ENCODE data around the gene SAMD15.
A peak's percentile ranks its signal among the peaks of the same experiment; 100 is the strongest.
"Not testable (repeated sequence)": the region's sequence is repeated elsewhere in the genome, so short reads cannot be mapped to it uniquely, and the experiment has no call there.

SAMD15 gene

DNA sequence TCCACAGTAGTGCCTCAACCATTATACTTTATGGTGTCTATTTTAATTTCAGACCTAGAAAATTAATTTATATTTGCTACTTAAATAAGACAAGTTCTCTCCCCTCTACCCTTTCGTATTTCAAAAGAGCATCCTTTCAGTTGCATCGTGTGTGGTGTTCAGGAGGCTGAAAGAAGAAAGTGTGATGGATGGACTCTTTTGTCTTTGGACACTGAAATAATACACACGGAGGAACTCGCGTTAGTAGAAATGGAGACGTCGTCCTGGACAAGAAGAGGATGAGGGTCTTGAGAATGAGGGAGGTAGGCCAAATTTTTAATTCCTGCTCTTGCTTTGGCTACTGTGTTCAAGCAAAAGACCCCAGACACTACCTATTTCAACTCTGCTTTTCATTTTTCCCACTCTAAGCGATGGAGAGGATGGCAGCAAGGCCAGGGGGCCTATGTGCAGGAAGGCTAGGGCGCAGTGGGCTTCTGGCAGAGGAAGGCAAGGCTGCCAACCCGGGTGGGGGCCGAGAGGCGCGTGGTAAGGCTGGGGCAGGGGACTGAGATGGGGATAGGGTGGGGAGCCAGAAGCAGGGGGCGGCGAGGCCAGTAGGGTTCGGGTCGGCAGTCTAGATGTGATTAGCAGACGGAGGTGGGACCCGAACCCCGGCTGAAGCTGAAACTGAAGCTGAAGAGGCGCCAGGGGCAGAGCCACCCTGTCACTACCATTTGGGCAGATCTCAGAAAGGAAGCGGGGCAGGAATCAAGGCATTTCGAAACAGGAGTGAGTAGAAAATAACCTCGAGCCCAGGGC, 1.0 kb upstream of the SAMD15 start:
- DNase-seq (ENCODE audit: low read depth in 2 of 2) = no peak

DNA sequence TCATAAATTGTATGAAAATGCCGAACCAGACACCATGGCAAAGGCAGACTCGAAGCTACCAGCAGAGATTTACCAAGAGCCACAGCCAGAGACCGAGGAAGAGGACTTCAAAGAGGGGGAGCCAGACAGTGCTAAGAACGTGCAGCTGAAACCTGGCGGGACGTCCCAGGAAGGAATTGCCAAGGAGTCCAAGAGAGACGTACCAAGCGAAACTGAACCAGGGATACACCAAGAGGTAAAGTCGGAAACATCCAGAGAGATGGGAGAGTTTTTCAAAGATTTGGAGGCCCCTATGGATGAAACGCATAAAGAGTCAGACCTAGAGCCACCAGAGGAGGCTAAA, 294 bp downstream of the SAMD15 start:
- no peak for DNase-seq (ENCODE audit: low read depth in 2 of 2)

DNA sequence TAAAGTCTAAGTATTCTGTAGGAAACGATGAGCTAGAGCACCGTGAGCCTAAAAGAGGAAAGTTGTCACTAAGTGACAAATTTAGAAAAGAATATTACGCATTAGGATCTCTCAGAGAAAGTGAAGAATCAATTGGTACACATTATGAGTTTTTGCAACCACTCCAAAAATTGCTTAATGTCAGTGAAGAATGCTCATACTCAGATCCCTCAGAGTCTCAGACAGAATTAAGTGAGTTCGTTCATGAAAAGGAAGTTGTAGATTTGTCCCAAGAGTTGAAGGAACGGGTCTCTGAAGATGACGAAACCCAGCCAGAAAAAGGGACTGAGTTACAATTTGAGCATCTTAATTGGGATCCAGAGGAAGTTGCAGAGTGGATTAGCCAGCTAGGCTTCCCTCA, 1.5 kb downstream of the SAMD15 start:
- DNase-seq (ENCODE audit: low read depth in 2 of 2) = no peak

- DNase-seq (ENCODE audit: low read depth in 2 of 2) = no peak
Measured at GRCh38 chr14:77390188-77390587, 13.0 kb downstream of the SAMD15 start.

- no peak for DNase-seq (ENCODE audit: low read depth in 2 of 2)
Measured at GRCh38 chr14:77400216-77400615, 23.0 kb downstream of the SAMD15 start.

DNA sequence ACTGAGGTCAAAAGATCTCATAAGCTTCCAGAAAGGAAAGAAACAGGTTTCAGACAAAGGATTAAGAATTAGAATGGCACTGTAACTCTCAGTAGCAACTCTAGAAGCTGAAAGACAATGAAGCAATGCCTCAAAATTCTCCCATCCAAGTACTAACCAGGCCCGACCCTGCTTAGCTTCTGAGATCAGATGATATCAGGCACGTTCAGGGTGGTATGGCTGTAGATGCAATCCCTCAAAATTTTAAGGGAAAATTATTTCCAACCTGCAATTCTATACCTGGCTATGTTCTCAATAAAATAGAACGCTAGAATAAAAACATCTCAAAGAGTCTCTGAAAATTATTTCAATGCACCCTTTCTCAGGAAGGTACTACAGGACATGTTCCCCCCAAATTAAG, 26.6 kb downstream of the SAMD15 start:
- DNase-seq (ENCODE audit: low read depth in 2 of 2) = no peak

- DNase-seq (ENCODE audit: low read depth in 2 of 2) = no peak
Measured at GRCh38 chr14:77406086-77406485, 28.9 kb downstream of the SAMD15 start.

DNA sequence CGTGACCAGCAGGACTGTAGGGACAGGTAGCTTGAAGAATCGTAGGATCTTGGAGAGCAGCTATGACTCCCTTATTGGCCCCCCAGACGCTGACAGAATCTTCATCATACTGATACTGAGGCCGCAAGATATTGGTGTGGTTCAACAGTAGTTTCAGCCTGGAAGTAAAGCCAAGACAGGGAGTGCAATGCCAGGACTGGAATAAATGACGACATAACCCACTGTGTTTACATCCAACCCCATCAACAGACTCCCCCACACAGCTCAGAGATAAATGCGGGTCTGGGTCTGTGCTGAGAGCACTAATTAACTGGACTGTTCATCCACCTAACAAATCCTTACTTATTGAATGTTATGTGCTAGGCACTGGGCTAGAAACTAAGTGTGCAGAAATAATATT, 29.5 kb downstream of the SAMD15 start:
- DNase-seq (ENCODE audit: low read depth in 2 of 2) = no peak

GRCh38 chr14:77407158-77407557, 30.0 kb downstream of the SAMD15 start:
- DNase-seq (ENCODE audit: low read depth in 2 of 2) = no peak

GRCh38 chr14:77409131-77409533, 32.0 kb downstream of the SAMD15 start:
- DNase-seq (ENCODE audit: low read depth in 2 of 2) = no peak

GRCh38 chr14:77415403-77416030, 38.3 kb downstream of the SAMD15 start:
- DNase-seq (ENCODE audit: low read depth in 2 of 2) = not testable (repeated sequence)

- DNase-seq (ENCODE audit: low read depth in 2 of 2) = not testable (repeated sequence)
Measured at GRCh38 chr14:77416098-77416497, 38.9 kb downstream of the SAMD15 start.

DNA sequence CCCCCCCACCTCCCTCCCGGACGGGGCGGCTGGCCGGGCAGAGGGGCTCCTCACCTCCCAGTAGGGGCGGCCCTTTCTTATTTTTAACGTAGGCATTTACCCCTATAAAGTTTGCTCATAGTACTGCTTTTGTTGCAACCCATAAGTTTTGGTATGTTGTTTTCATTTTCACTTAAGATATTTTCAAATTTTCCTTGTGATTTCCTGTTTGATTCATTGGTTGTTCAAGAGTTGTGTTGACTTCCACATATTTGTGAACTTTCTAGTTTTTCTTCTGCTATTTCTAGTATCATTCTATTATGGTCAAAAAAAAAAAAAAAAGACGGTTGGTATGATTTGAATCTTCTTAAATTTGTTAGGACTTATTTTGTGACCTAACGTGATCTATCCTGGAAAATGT, 39.7 kb downstream of the SAMD15 start:
- no peak for DNase-seq (ENCODE audit: low read depth in 2 of 2)

DNA sequence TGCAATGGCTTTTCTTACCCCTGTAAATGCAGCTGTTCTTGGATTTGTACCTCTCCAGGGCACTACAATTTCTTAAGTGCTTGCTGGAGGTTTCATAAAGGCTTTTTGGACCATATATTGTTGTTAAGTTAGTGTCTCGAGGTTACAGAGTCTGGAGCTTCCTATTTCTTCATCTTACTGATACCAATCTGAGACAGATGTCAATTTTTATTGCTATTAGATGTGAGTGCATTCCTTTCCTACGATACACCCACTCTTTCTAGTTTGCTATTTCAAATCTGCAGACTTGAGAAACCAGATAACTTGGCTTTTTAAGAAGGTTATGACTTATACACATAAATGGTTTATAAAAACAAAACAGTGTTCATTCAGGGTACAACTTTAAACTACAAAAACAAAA, 44.0 kb downstream of the SAMD15 start:
- peak; percentile 11 to 15 for DNase-seq (ENCODE audit: low read depth in 2 of 2)

DNA sequence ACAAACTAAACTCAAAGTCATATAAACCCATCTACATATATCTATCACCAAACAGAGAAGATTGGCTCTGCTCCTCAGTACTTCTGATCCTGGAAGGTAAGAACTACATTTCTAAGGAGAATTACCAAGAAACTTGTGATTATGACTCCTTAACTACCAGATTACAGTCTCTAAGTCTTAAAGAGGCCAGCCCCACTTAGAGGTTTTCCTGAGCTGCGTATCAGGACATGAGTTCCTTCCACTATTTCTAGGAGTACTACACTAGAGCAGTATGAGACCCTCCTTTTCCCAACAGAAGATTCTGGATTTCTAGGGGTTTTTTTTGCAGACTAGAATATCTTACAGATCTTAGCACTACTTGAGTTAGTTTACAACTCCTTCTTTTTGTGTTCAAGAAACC, 46.2 kb downstream of the SAMD15 start, which contains the start of gene NOXRED1:
NOXRED1 (minus strand) TSS at position 101 of the 400 bp plus-strand sequence. CDS start 634 bp downstream, outside the sequence.
- DNase-seq (ENCODE audit: low read depth in 2 of 2) = no peak

- no peak for DNase-seq (ENCODE audit: low read depth in 2 of 2)
Measured at GRCh38 chr14:77424862-77425261, 47.7 kb downstream of the SAMD15 start.

DNA sequence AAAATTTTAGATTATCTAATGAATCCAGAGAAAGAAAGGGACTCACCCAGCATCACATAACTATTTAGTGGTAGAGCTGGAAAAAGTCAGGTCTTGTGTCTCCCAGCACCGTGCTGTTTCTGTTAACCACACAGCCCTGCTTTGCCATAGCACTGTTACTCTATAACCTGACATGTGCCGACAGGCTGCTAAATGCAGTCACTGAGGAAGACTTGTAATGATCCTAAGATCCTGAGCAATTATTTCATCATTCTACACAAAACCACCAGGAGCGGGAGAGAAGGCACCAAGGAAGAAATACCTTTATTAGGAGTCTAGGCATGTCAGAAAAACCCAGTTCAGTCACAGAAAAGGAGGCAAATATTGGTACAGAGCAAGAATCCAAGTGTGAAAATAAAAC, 49.2 kb downstream of the SAMD15 start:
- no peak for DNase-seq (ENCODE audit: low read depth in 2 of 2)

DNA sequence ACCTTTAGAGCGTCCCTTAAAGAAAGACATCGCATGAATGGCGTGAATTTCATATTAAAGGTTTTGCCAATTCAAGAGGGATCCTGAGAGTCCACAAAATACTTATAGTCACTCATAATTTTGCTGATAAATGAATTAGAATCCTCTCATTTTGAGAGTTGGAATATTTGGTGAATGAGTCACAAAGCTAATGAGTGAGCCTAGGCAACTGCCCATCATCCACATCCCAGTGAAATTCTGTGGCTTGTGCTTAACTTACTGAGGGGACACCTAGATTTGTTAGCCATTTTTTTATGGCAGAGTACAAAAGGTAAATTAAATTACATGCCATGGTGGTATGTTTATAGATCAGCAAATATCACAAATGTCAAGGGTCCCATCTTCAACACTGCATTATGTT, 58.9 kb downstream of the SAMD15 start:
- DNase-seq (ENCODE audit: low read depth in 2 of 2) = no peak

DNA sequence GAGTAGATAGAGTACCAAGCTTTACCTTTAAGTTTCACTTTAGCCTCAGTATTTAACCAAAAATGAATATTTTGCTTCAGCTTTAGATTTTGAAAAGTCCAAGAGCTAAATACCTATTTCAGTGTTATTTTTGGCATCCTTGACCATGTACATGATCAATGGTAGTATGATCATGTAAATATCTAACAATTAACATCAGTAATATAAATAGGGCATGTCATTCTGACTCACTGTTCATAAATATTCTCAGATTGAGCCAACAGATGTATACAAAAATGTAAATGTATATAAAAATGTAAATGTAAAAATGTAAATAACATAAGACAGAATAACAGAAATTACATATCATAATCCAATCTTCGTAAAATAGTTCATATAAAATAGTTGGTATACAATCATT, 61.4 kb downstream of the SAMD15 start:
- no peak for DNase-seq (ENCODE audit: low read depth in 2 of 2)

DNA sequence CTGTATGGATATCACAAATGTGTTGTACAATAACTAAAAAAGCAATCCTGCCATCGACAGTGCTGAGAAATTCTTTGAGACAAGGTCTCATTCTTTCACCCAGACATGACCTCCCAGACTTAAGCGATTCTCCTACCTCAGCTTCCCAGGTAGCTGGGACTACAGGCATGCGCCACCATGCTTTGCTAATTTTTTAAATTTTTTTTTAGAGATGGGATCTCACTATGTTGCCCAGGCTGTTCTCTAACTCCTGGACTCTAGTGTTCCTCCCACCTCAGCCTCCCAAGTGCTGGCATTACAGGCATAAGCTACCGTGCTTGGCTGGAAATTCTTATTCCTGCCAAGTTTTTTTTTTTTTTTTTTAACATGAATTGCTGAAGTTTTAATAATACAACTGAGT, 62.7 kb downstream of the SAMD15 start:
- DNase-seq (ENCODE audit: low read depth in 2 of 2) = no peak

Data from fibroblast of skin of left quadriceps (primary cell).